GM19467 (cell line): Measurements from ENCODE around the gene NPR3.
"Not testable (repeated sequence)": the region's sequence is repeated elsewhere in the genome, so short reads cannot be mapped to it uniquely, and the experiment has no call there.

ENCODE experiments used
- ATAC-seq: cut with Tn5 transposase; IDR thresholded peaks from one replicate; pipeline ENCODE4 v1.9.1; 2021; ENCODE audit warnings: mild to moderate bottlenecking, moderate library complexity; ENCODE audit not compliant: unreplicated experiment

Gene NPR3

GRCh38 chr5:32805462-32805861, 94.3 kb downstream of the NPR3 start:
- not testable (repeated sequence) for ATAC-seq

DNA sequence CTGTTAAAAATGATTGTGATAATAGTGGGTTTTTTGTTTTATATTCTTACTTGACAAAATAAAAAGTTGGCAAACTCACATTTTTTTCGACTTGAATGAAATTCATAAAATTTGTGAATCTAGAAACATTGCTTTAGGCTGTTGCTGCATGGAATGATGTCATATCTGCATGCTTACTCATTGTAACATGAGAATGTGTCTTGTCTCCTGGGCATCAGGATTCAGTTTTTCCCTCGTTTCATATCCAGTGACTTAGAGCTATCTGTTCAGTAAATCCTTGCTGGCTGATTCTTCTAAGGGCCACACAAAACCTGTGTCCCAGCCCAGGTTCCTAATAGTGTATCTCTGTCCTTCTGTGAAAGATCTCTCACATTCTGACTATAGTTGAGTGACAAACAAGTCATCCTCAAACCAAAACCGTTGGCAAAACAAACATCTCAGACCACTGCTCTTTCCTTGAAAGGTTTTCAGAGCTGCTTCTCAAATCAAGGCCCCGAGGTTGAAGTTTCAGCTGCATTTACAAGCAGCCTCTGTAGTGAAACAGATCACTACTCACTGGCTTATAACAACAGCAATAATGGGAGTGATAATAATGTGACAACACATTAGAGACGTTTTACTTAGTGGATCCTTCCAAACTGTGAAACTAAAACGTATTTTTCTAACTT, 95.0 kb downstream of the NPR3 start:
- ATAC-seq, result no peak

DNA sequence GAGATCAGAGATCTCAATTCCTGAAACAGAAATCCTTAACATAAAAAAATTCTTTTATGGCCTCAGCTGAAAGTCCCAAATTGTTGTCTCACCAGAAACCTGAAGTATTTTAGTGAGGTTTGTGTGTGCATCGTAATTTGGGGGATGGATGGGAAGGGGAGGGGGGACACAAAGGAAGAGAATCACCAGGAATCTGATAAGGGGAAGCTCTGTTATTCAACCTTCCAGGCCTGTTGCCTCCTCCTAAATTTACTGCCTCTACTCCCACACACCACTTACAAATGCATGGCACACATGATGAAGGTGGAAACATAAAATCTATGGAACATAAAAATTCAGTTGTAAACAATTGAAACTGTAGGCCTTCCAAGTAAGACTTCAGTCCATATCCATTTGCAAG, 97.7 kb downstream of the NPR3 start:
- ATAC-seq, result no peak

GRCh38 chr5:32810804-32811203, 99.7 kb downstream of the NPR3 start:
- no peak for ATAC-seq

DNA sequence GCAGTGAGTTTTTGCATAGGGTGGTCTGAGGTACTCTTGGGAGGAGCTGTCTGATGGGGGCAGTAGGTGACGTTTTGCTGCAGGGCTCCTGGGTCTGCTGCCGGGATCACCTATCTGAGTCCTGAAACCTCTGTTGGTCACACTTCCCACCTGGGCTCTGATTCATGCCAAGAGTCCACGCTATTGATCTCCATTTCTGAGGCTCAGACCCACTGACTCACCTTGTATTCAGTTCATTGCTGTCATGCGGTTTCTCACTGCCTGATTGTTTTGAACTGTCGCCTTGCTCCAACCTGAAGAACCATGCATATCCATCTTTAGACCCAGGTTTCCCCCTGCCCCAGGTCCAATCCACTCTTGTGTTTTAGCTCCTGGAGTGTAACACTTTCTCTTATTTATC, 101.3 kb downstream of the NPR3 start:
- ATAC-seq, result no peak

DNA sequence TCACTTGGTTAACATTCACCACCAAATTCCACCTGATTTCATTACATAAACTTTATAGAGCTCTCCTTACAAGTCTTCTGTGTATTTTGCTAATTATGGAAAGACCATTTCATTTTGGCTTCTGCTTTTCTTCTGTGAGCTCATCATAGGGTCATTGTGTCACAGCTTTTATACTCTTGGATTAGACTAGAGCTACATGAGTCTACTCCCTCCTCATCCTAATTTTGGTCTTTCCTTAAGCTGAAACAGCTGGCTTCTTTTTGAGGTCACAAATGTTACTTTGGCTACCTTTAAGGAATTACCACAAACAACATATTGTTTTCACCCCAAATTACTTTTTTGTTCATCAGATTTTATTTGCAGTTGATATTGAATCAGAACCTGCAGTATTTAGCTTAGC, 103.0 kb downstream of the NPR3 start:
- no peak for ATAC-seq

DNA sequence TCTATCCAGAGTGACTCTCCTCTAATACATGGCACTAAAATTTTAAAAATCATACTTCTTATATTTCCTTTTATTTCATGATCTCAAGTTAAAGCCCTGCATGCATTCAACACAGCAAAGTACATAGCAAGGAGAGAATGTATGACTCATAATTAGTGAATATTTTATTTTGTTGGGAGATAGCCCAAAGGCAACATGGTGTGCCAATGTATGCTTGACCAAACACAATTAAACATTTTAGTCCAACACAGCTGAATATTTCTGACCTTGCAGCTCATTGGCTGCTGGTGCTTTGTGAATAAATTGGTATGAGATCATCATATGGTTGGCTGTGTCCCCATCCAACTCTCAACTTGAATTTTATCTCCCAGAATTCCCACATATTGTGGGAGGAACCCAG, 103.5 kb downstream of the NPR3 start:
- ATAC-seq, result no peak

GRCh38 chr5:32827981-32828380, 116.9 kb downstream of the NPR3 start:
- no peak for ATAC-seq

DNA sequence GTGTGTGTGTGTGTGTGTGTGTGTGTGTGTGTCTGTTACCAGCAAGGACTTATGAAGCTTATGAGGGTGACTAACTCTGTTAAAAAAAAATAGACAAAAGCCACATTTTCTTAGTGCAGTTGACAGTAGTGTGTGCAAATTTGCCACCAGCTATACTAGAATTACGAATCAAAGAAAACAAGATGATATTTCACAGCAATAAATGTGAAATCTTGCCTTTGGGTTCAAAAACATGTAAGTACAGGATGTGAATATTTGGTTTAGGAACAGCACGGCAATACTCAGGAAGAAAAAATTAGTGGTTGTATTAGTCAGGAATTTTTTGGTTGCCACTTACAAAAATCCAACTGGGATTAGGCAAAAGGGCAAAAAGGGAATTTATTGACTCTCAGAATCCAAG, 117.4 kb downstream of the NPR3 start:
- no peak for ATAC-seq

GRCh38 chr5:32831624-32832023, 120.5 kb downstream of the NPR3 start:
- ATAC-seq, result no peak

DNA sequence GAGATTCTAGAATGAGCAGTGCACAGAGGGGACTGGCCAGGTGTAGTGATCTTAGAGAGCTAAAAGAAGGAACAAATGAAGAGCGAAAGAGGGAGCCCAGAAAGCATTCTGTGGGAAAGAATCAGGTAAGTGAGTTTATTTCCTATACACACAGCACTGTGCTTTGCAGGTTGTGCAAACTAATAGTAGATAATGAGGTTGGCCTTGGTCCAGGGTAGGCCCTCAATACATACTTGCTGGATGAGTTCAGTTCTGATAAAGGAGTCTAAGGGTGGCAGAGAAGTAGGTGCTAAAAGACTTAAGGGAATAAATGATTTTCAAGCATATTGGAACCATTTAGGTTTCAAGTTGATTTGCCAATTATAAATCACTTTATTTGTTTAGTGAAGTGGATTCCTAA, 122.0 kb downstream of the NPR3 start:
- no peak for ATAC-seq

GRCh38 chr5:32833663-32834062, 122.5 kb downstream of the NPR3 start:
- ATAC-seq, result no peak

- no peak for ATAC-seq
These were observed 123.1 kb downstream of the NPR3 start for GRCh38 chr5:32834251-32834650.

DNA sequence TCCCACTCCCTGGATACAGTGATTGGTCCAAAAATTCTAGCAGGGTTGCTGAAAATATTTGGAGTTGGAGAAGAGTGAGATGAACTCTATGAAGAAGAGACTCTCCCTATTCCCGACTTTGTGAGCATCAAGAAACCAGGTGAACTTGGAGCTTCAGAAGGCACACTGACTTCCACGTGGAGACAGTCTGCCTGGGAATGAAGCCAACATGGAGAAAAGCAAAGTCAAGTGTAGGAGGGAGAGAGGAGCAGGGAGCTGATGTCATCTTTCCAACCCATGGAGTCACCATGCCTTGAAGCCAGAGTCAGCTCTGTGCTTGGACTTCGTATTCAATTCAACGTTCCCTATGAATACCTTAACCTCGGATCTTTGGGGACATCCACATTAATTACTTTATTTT, 125.1 kb downstream of the NPR3 start:
- ATAC-seq, result no peak

- ATAC-seq, result no peak
These were observed 126.1 kb downstream of the NPR3 start for GRCh38 chr5:32837211-32837610.

- no peak for ATAC-seq
These were observed 128.0 kb downstream of the NPR3 start for GRCh38 chr5:32839106-32839505.

DNA sequence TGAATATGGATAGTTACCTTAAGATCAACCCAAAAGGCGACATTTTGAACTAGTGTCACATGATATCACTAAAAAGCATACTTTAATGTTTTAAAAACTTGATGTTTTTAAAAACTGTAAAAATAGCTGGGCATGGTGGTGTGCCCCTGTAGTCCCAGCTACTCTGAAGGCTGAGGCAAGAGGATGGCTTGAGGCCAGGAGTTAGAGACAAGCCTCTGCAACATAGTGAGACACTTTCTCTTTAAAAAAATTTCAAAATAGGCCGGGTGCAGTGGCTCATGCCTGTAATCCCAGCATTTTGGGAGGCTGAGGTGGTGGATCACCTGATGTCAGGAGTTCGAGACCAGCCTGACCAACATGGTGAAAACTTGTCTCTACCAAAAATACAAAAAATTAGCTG, 129.5 kb downstream of the NPR3 start:
- ATAC-seq, result no peak
